G401.6 (cell line): ENCODE data around the gene SCAPER.
"Not testable (repeated sequence)": the region's sequence is repeated elsewhere in the genome, so short reads cannot be mapped to it uniquely, and the experiment has no call there.

Experiments
- FAIRE-seq: peaks from 2 replicates; lab custom pipeline; 2012; peaks lifted over from hg19 to GRCh38; lab: Jason Lieb, UNC

SCAPER gene

DNA sequence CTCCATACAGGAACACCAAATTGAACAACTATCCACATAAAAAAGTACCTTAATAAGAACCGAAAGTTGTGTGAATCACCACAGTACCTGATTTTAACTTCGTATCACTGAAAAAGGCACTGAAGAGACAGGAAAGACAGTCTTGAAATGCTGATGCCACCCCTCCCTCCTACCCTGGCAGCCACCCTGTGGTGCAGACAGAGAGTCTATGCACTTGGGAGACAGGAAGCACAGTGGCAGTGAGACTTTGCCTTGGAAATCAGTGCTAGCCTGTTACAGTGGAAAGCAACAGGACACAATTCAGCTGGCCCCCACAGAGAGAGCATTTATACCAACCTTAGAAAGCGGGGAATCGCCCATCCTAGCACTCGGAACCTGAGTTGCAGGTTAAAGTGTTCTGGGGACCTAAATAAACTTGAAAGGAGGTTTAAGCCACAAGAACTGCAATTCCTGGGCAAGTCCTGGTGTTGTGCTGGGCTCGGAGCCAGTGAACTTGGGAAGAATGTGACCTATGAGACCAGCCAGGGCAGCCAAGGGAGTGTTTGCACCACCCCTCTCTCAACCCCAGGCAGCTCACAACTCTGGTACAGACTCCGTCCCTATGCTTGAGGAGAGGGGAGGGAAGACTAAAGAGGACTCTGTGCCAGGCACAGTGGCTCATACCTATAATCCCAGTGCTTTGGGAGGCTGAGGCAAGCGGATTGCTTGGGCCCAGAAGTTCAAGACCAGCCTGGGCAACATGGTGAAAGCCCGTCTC is 328.4 kb downstream of the SCAPER start:
- FAIRE-seq: no peak

DNA sequence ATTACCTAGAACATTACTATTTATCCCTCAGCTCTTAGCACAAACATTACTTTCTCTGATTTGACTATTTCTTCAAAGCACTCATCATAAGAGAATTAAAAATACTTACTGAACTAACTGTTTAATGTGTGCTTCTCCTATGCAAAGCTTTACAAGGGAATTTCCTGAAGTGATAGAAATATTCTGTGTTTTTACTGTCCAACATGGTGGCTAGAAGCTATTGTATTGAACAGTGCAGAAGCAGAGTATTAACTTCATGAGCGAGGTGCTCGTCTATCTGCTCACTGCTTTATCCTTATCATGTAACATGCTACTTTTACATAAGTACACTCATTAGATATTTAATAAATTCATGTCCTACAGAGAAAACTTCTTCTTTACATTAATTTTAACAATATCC is 329.5 kb downstream of the SCAPER start:
- no peak for FAIRE-seq

DNA sequence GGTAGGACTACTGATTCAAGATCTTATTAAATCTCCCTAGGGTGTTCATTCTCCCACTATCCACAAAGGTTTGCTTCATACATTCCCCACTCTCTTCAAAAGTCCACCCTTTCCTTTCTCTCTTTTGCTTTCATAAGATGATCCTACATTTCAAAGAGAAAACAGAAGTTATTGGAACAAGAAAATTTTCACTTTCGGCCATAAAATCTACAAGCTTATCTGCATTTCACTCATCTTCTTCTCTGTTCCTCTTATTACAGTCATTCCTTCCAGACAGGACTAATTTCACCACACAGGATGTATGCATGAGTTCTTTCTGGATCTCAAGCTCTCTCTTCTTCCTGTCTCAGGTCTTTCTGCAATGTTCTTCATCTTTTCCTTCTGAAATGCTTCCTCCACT is 329.9 kb downstream of the SCAPER start:
- FAIRE-seq: no peak

DNA sequence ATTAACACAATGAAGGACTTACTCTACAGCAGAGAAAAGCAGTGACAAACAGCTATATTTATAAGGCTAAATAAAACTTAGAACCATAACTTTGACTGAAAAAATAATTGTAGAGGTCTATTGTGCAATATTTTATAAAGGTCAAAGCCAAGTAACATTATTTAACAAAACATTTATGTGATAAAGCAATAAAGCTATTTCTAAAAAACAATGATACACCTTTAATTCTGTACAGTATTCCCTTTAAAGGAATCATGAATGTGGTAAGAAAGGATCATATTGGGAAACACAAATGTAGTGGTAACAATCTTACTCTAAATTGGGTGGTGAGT is 332.2 kb downstream of the SCAPER start:
- no peak for FAIRE-seq

DNA sequence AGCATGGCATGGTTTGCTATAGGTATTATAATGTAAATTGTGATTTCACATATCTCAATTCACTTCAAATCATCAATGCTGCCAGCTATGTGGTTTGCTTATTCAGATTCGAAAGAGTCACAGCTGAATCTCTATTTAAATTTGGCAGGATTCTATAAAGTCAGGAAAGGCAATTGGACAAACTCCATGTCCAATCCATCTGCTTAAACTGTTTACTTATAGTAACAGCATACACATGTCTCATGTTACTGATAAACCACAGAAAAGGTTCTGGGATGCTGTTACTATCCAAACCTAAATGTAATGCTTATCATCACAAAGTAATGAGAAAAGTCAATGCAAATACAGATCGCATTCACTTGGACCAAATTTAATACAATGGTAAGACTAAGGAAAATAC is 338.9 kb downstream of the SCAPER start:
- no peak for FAIRE-seq

DNA sequence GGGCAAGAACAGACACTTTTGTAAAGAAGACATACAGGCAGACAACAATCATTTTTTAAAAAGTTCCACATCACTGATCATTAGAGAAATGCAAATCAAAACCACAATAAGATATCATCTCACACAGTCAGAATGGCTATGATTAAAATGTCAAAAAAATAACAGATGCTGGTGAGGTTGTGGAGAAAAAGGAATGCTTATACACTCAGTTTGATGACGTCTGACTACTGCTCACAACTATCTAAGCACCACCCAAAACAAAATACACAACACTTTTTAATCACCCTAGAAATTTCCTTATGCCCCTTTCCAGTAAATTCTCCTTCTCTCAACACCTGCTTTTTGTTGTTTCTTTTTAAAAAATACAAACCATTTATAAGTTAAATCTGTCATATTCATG is 339.8 kb downstream of the SCAPER start:
- no peak for FAIRE-seq

DNA sequence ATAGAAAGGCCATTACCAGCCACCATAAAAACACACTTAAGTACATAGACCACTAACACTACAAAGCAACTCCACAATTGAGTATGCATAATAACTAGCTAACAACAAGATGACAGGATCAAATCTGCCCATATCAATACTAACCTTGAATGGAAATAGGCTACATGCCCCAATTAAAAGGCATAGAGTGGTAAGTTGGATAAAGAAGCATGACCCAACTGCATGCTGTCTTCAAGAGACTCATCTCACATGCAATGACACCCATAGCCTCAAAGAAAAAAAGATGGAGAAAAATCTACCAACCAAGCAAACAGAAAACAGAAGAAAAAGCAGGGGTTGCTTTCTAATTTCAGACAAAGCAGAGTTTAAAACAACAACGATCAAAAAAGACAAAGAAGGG is 349.9 kb downstream of the SCAPER start:
- no peak for FAIRE-seq

DNA sequence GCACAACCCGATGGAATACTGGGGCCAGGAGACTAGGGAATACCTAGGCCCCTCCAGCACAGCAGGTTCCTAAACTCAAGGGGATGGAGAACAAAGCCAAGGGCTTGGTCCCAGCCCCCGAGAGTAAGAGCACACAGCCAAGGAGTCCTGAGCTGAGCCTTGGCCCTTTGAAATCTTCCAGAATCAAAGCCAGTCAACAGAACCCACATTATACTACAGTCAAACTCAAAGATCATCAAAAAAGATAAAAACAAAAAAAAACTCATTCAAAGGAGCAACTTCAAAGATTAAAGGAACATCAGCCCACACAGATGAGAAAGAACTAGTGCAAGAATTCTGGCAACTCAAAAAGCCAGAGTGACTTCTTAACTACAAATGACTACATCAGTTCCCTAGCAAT is 351.6 kb downstream of the SCAPER start:
- no peak for FAIRE-seq

DNA sequence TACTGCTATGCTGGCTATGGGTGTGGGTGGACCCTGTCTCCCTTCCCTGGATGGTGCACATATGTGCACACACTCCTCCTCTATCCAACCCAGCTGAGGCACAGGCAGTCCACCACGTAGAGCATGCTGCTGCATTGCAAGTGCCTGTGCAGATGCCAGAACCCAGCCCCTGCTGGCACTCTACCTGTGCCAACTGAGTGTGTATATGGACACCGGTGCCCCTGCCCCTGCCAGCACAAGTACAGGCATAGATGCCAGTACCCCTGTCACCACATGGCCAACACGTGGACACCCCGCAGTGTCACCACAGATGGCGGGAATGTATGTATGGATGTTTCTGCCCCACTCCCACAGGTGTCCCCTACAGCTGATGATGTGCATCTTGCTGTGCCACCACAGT is 352.0 kb downstream of the SCAPER start:
- FAIRE-seq: no peak

DNA sequence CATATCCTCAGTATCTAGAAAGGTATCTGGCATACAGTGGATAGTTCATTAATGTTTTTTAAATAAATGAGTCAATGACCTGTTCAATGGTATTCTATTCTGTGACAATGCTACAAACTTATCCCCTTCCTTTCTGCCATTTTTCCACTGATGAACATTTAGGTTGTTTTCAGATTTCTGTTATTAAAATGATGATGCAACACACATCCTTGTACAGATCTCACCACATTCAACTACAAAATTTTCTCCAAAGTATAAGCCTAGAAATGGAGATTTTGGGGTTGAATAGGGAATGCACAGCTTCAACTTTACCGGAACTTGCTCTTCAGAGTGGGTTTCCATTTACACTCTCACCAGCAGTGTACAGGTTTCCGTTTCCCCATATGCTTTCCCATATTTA is 358.3 kb downstream of the SCAPER start:
- no peak for FAIRE-seq

DNA sequence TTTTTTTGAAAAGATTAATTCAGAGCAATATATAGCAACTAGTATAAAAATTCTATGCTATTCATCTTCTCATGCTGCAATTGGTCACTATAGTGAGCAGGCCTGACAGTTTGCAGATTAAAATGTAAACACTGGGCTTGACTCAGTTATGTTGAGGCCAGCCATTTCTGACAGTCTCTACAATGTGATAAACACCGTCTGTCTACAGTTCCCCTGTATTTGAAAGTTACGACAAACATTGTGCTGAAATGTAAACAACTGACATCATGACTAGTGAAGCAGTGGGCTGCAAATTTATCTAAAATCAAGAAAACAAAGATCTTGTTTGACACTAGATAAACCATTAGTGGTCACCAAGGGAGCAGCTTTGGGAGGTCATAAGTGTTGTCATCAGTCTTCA is 371.1 kb downstream of the SCAPER start:
- no peak for FAIRE-seq

DNA sequence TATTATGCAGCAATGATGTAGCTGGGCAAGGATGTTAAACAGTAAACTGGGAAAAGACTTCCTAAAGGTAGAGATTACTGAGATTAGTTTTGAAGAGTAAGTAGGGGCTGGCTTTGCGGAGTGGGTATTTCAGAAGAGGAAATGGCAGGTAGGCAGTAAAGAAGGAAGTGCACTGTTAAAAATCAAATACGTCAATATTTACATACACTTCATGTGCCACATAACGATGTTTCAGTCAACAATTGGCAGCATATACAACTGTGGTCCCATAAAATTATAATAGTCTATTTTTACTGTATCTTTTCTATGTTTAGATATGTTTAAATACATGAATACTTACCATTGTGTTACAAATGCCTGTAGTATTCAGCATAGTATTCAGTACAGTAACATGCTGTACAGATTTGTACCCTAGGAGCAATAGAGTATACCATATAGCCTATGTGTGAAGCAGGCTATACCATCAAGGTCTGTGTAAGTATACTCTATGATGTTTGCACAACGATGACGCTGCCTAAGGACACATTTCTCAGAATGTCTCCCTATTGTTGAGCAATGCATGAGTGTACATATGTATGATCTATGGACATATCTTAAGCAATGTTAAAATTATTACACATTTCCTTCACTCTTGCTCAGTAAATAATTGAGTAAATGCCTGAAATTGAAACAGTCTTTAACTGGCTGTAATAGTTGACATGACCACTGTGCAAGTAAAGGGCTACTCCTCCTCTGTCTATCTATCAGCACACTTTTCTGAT is 371.9 kb downstream of the SCAPER start:
- FAIRE-seq: no peak

DNA sequence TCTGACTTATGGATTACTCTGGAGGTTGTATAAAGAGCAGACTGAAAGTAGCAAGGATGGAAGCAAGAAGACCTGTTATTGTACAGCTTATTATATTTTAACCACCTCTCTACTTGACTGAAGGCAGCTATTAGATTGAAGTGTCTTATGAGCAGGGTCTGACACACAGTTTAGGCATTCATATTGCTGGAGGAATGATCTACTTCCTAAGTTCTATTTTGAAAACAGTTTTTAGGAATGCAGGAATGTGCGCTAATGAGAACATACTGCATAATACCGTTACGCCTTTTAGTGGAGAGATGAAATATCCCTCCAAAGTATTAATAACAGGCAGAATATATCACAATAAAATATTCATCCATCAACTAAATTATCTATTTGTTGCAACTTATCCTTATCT is 375.2 kb downstream of the SCAPER start:
- FAIRE-seq: no peak

DNA sequence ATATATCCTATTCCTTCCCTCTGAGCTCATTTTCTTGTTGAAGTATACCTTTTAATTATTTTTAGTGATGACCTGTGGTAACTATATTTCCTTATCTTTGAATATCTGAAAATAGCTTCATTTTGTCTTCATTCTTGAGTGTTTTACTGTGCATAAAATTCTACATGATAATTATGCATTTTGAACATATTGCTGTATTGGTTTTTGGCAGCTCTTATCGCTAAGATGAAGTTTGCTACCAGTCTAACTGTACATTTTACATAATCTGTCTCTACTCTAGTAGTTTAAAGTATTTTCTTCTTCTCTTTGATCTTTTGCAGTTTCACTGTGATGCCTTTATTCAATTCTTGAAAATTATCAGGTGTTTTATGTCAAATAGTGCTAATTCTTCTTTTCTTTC is 379.0 kb downstream of the SCAPER start:
- FAIRE-seq: no peak

DNA sequence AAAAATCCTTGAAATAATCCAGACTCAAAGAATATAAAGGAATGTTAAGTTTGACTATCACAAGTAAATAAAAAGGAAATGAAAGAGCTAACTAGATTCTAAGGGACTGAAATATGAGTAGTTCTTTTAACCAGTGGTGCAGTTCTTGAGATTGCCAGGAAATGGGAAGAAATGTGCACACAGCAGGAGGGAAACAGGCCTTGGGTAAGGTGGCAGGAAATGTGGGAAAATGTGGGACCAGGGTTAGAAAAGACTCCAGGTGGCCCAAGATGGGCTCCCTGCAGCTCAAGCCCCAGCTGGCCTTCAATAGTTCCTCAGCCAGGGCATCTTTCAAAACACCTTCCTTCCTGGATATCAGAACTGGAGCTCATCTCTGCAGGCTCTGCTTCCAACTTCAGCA is 387.2 kb downstream of the SCAPER start:
- no peak for FAIRE-seq

DNA sequence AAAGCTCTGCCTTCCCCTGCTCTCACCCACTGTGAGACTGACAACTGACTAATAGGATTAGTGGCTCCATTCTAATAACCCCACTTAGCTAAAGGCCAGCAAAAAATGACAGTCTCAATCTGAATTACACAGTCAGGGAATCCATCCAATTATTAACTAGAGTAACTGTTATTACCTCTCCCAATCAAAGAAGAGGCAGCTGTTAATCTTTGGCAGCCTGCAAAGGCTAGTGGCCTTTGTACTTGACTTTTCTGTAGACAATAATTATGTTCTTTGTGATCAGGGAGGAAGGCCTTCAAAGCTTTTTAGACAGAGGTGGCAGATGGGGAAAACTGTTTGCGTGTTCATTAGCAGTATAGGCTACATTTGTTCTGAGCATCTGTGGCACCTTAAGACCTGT is 390.9 kb downstream of the SCAPER start:
- no peak for FAIRE-seq

DNA sequence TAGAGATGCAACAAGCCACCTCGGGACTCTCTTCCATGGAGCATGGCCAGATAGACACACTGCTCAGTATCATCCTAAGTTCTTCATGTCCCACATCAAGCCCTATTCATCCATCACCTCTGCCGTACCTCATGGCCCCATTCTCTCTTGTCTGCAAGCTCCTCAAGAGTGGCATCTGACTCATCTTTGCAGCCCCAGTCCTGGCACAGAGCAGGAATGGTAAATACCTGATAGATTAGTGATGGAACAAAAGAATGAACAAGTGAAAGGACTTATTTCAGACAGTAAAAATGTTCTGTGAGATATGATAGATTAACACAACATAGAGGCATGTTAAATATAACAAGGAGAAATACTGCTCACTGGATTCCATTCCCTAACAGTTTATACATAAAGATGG is 392.2 kb downstream of the SCAPER start:
- FAIRE-seq: no peak

DNA sequence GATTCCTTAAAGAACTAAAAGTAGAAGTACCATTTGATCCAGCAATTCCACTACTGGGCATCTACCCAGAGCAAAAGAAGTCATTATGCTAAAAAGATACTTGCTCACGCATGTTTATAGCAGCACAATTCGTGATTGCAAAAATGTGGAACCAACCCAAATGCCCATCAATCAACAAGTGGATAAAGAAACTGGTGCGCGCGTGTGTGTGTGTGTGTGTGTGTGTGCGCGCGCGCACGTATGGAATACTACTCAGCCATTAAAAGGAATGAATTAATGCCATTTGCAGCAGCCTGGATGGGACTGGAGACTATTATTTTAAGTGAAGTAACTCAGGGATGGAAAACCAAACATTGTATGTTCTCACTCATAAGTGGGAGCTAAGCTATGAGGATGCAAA is 394.5 kb downstream of the SCAPER start:
- FAIRE-seq: not testable (repeated sequence)

DNA sequence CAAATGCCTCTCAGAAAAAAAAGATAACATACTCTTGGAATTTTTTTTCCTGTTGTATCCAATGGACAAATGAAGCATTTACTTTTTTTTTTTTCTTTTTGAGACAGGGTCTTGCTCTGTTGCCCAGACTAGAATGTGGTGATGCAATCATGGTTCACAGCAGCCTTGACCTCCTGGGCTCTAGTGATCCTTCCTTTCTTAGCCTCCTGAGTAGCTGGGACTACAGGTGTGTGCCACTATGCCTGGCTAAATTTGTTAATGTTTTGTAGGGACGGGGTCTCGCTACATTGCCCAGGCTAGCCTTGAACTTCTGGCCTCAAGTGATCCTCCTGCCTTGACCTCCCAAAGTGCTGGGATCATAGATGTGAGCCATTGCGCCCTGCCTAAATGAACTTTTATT is 401.3 kb downstream of the SCAPER start:
- no peak for FAIRE-seq

DNA sequence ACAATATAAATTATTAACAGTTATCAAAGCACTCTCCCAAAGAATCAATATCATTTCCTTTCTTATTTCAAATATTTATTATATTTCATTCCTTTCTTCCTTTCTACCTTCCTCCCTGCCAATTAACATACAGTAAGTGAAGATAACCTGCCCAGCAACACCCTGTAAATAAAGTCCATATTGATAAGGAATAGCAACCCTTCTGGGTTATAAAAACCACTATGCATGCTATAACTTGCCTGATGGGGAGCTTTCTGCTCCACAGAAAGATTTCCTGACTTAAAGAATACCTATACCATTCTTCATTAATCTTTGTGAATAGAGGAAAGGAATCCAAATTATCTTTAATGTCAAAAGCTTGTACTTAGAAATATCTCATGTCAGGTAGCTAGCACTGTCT is 402.0 kb downstream of the SCAPER start:
- FAIRE-seq: no peak

DNA sequence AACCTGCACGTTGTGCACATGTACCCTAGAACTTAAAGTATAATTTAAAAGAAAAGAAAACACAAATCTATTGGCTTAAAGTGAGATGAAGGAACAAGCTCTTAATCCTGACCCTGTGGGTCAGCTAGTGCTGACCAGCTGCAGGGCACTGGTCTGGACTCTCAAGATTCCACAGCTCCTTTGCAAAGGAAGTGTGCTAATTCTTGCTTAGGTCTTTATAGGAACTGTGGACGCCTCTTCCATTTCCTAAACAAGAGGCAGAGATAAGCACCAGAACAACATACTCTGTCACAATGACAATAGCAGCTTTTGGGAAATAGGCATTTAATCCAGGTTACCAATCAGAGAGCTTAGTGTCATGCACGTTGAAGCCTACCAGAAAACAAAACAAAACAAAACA is 402.5 kb downstream of the SCAPER start:
- FAIRE-seq: no peak

DNA sequence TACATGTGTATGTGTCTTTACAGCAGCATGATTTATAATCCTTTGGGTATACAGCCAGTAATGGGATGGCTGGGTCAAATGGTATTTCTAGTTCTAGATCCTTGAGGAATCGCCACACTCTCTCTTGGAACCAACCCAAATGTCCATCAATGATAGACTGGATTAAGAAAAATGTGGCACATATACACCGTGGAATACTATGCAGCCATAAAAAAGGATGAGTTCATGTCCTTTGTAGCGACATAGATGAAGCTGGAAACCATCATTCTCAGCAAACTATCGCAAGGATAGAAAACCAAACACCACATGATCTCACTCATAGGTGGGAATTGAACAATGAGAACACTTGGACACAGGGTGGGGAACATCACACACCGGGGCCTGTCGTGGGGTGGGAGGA is 403.0 kb downstream of the SCAPER start:
- not testable (repeated sequence) for FAIRE-seq

DNA sequence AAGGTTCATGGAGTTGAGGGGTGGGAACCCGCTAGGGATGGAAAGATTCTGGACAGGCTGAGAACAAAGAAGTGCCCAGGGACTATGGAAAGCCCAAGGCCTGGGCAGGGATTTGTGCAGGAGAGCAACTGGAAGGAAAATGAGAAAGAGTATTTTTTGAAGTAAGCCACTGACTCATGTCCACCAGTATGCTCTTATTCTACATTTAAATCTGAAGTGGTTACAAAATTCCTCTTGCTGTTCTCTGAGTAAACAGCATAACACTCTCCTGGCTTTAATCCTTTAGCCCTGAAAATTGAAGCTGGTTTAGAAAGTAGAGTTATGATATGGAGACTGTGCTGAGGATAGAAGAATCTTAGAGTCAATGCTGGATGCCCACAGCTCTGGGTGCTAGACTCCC is 403.4 kb downstream of the SCAPER start:
- no peak for FAIRE-seq

DNA sequence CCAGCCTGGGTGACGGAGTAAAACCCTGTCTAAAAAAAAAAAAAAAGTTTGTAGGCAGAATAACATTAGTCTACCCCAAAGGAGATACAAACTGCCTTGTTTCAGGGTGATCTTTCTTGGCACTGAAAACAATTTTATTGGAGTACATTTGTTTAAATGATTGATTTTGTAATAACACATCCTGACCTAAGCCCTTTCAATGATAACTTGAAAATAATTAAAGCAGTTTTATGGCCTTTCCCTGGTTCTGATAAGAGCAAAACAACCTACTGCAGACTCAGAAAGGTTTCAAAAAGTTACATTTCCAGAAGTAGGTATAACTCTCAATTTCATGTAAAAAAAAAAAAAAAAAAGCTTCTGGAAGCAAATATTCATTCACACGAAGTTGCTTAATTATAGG is 404.1 kb downstream of the SCAPER start:
- no peak for FAIRE-seq
